Measurements from ENCODE around the gene PTH1R.

Gene PTH1R

DNA sequence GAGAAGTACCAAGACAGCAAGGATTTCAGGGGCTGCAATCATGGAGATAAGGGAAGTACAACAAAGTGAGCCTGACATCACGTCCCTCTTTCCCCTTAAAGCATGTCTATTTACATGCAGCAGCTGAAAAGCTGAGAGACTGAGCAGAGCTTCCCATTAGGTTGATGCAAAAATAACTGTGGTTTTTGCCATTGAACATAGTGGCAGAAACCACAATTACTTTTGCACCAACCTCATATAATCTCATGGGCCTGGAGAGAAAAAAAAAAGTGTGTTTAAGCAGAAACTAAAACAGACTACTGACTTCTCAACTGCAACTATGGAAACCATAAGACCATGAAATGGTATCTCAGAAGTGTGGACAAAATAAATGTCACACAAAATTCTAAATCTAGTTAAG lies 50.8 kb downstream of the PTH1R start:
- H3K27me3 ChIP-seq (ENCODE audit: insufficient read depth, poor library complexity, severe bottlenecking): no peaks in the 10 kb centered on the region
- peak; percentile 53; the same call in 1 of the 2 replicates for TF ChIP-seq POLR2AphosphoS5 (IDR thresholded peaks at IDR 0.05; ENCODE audit: low read depth)
- TF ChIP-seq, protein P1, sequence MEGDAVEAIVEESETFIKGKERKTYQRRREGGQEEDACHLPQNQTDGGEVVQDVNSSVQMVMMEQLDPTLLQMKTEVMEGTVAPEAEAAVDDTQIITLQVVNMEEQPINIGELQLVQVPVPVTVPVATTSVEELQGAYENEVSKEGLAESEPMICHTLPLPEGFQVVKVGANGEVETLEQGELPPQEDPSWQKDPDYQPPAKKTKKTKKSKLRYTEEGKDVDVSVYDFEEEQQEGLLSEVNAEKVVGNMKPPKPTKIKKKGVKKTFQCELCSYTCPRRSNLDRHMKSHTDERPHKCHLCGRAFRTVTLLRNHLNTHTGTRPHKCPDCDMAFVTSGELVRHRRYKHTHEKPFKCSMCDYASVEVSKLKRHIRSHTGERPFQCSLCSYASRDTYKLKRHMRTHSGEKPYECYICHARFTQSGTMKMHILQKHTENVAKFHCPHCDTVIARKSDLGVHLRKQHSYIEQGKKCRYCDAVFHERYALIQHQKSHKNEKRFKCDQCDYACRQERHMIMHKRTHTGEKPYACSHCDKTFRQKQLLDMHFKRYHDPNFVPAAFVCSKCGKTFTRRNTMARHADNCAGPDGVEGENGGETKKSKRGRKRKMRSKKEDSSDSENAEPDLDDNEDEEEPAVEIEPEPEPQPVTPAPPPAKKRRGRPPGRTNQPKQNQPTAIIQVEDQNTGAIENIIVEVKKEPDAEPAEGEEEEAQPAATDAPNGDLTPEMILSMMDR (IDR thresholded peaks at IDR 0.05; ENCODE audit: insufficient read depth, low read length): no peak
- no peak for TF ChIP-seq REST (IDR thresholded peaks at IDR 0.05; ENCODE audit: insufficient replicate concordance, low read depth)
- DNase-seq (ENCODE audit: low read depth in 1 of 2, low spot score in 1 of 2): peak; percentile 79 to 87
- H3K27ac ChIP-seq (replicated peaks): peak overlapping the region; percentile 30
- H3K4me3 ChIP-seq (replicated peaks; ENCODE audit: insufficient read depth, low read length): no peak overlapping the region

DNA sequence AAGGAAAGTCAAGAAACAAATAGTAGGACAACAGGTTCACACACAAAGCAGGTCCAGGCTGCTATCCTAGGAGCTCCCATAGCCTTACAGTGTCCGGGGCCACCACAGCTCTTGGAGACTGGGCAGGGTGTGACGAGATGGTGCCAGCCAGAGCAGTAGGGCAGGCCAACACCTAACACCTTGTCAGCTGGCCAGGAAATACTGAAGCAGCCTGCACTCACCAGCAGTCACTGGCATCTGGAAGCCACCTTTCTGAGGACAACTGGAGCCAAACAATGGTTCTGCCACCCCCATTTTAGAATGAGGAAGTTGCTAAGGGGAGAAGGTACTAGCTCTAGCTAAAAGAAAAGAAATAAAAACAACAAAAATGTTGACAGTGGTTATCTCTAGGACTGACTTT lies 51.8 kb downstream of the PTH1R start:
- TF ChIP-seq POLR2AphosphoS5 (IDR thresholded peaks at IDR 0.05; ENCODE audit: low read depth) (no peak), SPI1 (IDR thresholded peaks at IDR 0.05; ENCODE audit: borderline replicate concordance, low read depth) (peak; percentile 23; the same call in 1 of the 2 replicates)
- peak in 1 of 2 experiments; percentile 43 for DNase-seq (ENCODE audit: low read depth in 1 of 2, low spot score in 1 of 2)
- H3K27me3 ChIP-seq (ENCODE audit: insufficient read depth, poor library complexity, severe bottlenecking): no peaks in the 10 kb centered on the region
- H3K4me3 ChIP-seq (replicated peaks; ENCODE audit: insufficient read depth, low read length): no peak overlapping the region
- H3K27ac ChIP-seq (replicated peaks): peak overlapping the region; percentile 30

GRCh38 chr3:46930166-46930944 lies 52.8 kb downstream of the PTH1R start:
- peak in 1 of 2 experiments; percentile 31 for DNase-seq (ENCODE audit: low read depth in 1 of 2, low spot score in 1 of 2)
- no peaks in the 10 kb centered on the region for H3K27me3 ChIP-seq (ENCODE audit: insufficient read depth, poor library complexity, severe bottlenecking)
- TF ChIP-seq SPI1 (IDR thresholded peaks at IDR 0.05; ENCODE audit: borderline replicate concordance, low read depth) (no peak), GABPA (IDR thresholded peaks at IDR 0.05; ENCODE audit: low read depth) (no peak)
- TF ChIP-seq, protein P1 (IDR thresholded peaks at IDR 0.05; ENCODE audit: insufficient read depth, low read length): no peak
- peak overlapping the region; percentile 46 for H3K27ac ChIP-seq (replicated peaks)
- H3K4me3 ChIP-seq (replicated peaks; ENCODE audit: insufficient read depth, low read length): no peak overlapping the region

DNA sequence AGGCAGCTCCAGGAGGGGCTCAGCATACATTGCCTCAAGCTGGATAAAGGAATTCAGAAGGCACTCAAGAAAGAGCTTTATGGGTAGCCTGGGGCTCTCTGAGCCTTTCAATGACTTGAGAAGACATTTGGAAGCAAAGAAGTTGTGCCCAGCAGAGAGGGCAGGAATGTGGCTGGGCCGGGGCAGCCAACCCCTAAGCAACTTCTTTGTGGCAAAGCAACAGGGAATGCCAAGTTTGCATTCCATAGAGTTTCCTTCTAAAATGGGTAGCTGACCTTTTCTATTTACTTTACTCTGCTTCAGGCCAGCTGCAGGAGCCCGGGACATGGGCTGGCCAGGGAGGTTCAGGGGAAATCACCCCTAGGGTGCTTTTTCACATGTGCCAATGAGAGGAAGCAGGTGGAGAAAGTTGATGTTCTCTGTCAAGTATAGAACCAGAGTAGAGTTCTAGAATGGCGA lies 53.5 kb downstream of the PTH1R start:
- TF ChIP-seq REST (IDR thresholded peaks at IDR 0.05; ENCODE audit: insufficient replicate concordance, low read depth): no peak
- TF ChIP-seq GABPA (IDR thresholded peaks at IDR 0.05; ENCODE audit: low read depth): no peak
- TF ChIP-seq, protein P1 (IDR thresholded peaks at IDR 0.05; ENCODE audit: insufficient read depth, low read length): no peak
- no peak for TF ChIP-seq POLR2AphosphoS5 (IDR thresholded peaks at IDR 0.05; ENCODE audit: low read depth)
- Histone ChIP-seq H3K27ac (replicated peaks) (peak overlapping the region; percentile 46), H3K4me3 (replicated peaks; ENCODE audit: insufficient read depth, low read length) (no peak overlapping the region), H3K27me3 (ENCODE audit: insufficient read depth, poor library complexity, severe bottlenecking) (no peaks in the 10 kb centered on the region)
- DNase-seq (ENCODE audit: low read depth in 1 of 2, low spot score in 1 of 2): no peak
